Measurements from ENCODE around the gene MYOM3.

The MYOM3 gene

GRCh38 chr1:24138476-24139221 is 26.7 kb upstream of the MYOM3 start:
- DNase-seq (ENCODE audit: low spot score) = no peak

GRCh38 chr1:24136956-24137539 is 25.1 kb upstream of the MYOM3 start:
- no peak for DNase-seq (ENCODE audit: low spot score)

GRCh38 chr1:24134376-24134775 is 22.4 kb upstream of the MYOM3 start:
- no peak for DNase-seq (ENCODE audit: low spot score)

- DNase-seq (ENCODE audit: low spot score) = no peak
Observed at GRCh38 chr1:24133819-24134218, 21.9 kb upstream of the MYOM3 start.

GRCh38 chr1:24130385-24130784 is 18.4 kb upstream of the MYOM3 start:
- DNase-seq (ENCODE audit: low spot score) = no peak

- no peak for DNase-seq (ENCODE audit: low spot score)
Observed at GRCh38 chr1:24127801-24128363, 15.9 kb upstream of the MYOM3 start.

GRCh38 chr1:24127134-24127800 is 15.3 kb upstream of the MYOM3 start:
- DNase-seq (ENCODE audit: low spot score) = no peak

GRCh38 chr1:24126672-24127023 is 14.7 kb upstream of the MYOM3 start:
- no peak for DNase-seq (ENCODE audit: low spot score)

- no peak for DNase-seq (ENCODE audit: low spot score)
Observed at GRCh38 chr1:24126018-24126671, 14.2 kb upstream of the MYOM3 start.

GRCh38 chr1:24125456-24125855 is 13.5 kb upstream of the MYOM3 start:
- no peak for DNase-seq (ENCODE audit: low spot score)

GRCh38 chr1:24124980-24125379 is 13.0 kb upstream of the MYOM3 start:
- no peak for DNase-seq (ENCODE audit: low spot score)

GRCh38 chr1:24123611-24124010 is 11.7 kb upstream of the MYOM3 start:
- DNase-seq (ENCODE audit: low spot score) = no peak

- no peak for DNase-seq (ENCODE audit: low spot score)
Observed at GRCh38 chr1:24122776-24123175, 10.8 kb upstream of the MYOM3 start.

GRCh38 chr1:24121406-24121805 is 9.5 kb upstream of the MYOM3 start:
- DNase-seq (ENCODE audit: low spot score) = no peak

GRCh38 chr1:24120965-24121364 is 9.0 kb upstream of the MYOM3 start:
- no peak for DNase-seq (ENCODE audit: low spot score)

- DNase-seq (ENCODE audit: low spot score) = no peak
Observed at GRCh38 chr1:24119859-24120756, 8.2 kb upstream of the MYOM3 start.

GRCh38 chr1:24119489-24119858 is 7.5 kb upstream of the MYOM3 start:
- no peak for DNase-seq (ENCODE audit: low spot score)

GRCh38 chr1:24118410-24119242 is 6.7 kb upstream of the MYOM3 start:
- DNase-seq (ENCODE audit: low spot score) = peak; percentile 37

GRCh38 chr1:24117722-24118409 is 5.9 kb upstream of the MYOM3 start:
- no peak for DNase-seq (ENCODE audit: low spot score)

GRCh38 chr1:24117132-24117531 is 5.2 kb upstream of the MYOM3 start:
- DNase-seq (ENCODE audit: low spot score) = no peak
